Trophoblast cell (in vitro differentiated cells and primary cell): ENCODE measurements around the gene ABLIM2.
A peak's percentile ranks its signal among the peaks of the same experiment; 100 is the strongest.

Experiments used
- DNase-seq, 2 donors: peaks; one replicate each; pipeline ENCODE4 v3.0.0-alpha.2; 2016
- H2AFZ ChIP-seq: 2 replicates; pipeline ENCODE4 v1.6.1; 2013; ENCODE audit warnings: low read length, moderate library complexity, mild to moderate bottlenecking; ENCODE audit not compliant: insufficient read depth, poor library complexity
- H2AK5ac ChIP-seq: 2 replicates; pipeline ENCODE4 v1.6.1; 2013; ENCODE audit warnings: mild to moderate bottlenecking, low read length
- H2BK120ac ChIP-seq: 2 replicates; pipeline ENCODE4 v1.6.1; 2013; ENCODE audit warnings: low read length, mild to moderate bottlenecking, moderate library complexity; ENCODE audit not compliant: insufficient read depth, poor library complexity
- H2BK12ac ChIP-seq: 2 replicates; pipeline ENCODE4 v1.6.1; 2013; ENCODE audit warnings: mild to moderate bottlenecking, low read length, moderate library complexity
- H2BK5ac ChIP-seq: 2 replicates; pipeline ENCODE4 v1.6.1; 2013; ENCODE audit warnings: low read length, low read depth, moderate library complexity, mild to moderate bottlenecking; ENCODE audit not compliant: poor library complexity
- H3K14ac ChIP-seq: 2 replicates; pipeline ENCODE4 v1.6.1; 2013; ENCODE audit warnings: mild to moderate bottlenecking, low read length
- H3K18ac ChIP-seq: 2 replicates; pipeline ENCODE4 v1.6.1; 2013; ENCODE audit warnings: mild to moderate bottlenecking, low read length
- H3K23ac ChIP-seq: 2 replicates; pipeline ENCODE4 v1.6.1; 2013; ENCODE audit warnings: low read length
- H3K27ac ChIP-seq: 2 replicates; pipeline ENCODE4 v1.5.1; 2013; ENCODE audit warnings: low read depth, mild to moderate bottlenecking, inconsistent platforms, low read length, moderate library complexity
- H3K27me3 ChIP-seq: 2 replicates; pipeline ENCODE4 v1.6.1; 2013; ENCODE audit warnings: inconsistent platforms, mild to moderate bottlenecking, low read length, moderate library complexity; ENCODE audit not compliant: insufficient read depth
- H3K36me3 ChIP-seq, 2 experiments: 1 replicate in 1 of 2; 2 replicates in 1 of 2; pipeline ENCODE4 v1.6.1; 2013; ENCODE audit warnings: low read length in 2 of 2, mild to moderate bottlenecking in 2 of 2, moderate library complexity in 1 of 2; ENCODE audit not compliant: insufficient read depth in 2 of 2, control insufficient read depth in 1 of 2
- H3K4ac ChIP-seq: 2 replicates; pipeline ENCODE4 v1.6.1; 2013; ENCODE audit warnings: low read depth, mild to moderate bottlenecking, low read length, moderate library complexity
- H3K4me1 ChIP-seq, 2 experiments: 1 replicate in 1 of 2; 2 replicates in 1 of 2; pipeline ENCODE4 v1.6.1; 2013; ENCODE audit warnings: low read length in 2 of 2, mild to moderate bottlenecking in 2 of 2, moderate library complexity in 1 of 2; ENCODE audit not compliant: insufficient read depth in 2 of 2, control insufficient read depth in 1 of 2
- H3K4me2 ChIP-seq: 2 replicates; pipeline ENCODE4 v1.6.1; 2013; ENCODE audit warnings: inconsistent platforms, mild to moderate bottlenecking, low read length, moderate library complexity
- H3K4me3 ChIP-seq: 2 replicates; pipeline ENCODE4 v1.5.1; 2013; ENCODE audit warnings: mild to moderate bottlenecking, low read depth, low read length, inconsistent platforms
- H3K79me1 ChIP-seq: one replicate; pipeline ENCODE4 v1.6.1; 2013; ENCODE audit warnings: low read length
- H3K79me2 ChIP-seq: 2 replicates; pipeline ENCODE4 v1.6.1; 2013; ENCODE audit warnings: low read length, mild to moderate bottlenecking; ENCODE audit not compliant: control insufficient read depth, insufficient read depth, poor library complexity
- H3K9ac ChIP-seq: 2 replicates; pipeline ENCODE4 v1.6.1; 2013; ENCODE audit warnings: mild to moderate bottlenecking, low read length
- H3K9me3 ChIP-seq: 2 replicates; pipeline ENCODE4 v1.6.1; 2013; ENCODE audit warnings: low read depth, mild to moderate bottlenecking, control low read depth, inconsistent platforms, low read length; ENCODE audit not compliant: insufficient read depth
- H4K12ac ChIP-seq: 2 replicates; pipeline ENCODE4 v1.6.1; 2013; ENCODE audit warnings: low read depth, mild to moderate bottlenecking, low read length, moderate library complexity
- H4K8ac ChIP-seq: 2 replicates; pipeline ENCODE4 v1.6.1; 2013; ENCODE audit warnings: low read depth, mild to moderate bottlenecking, low read length, moderate library complexity
- H4K91ac ChIP-seq: one replicate; pipeline ENCODE4 v1.6.1; 2013; ENCODE audit warnings: low read depth, mild to moderate bottlenecking, low read length, moderate library complexity
- WGBS: extraction: QIAGEN DNeasy Blood & Tissue Kit; methylation state at CpG from one replicate; pipeline ENCODE4 v1.1.7; 2013; ENCODE audit warnings: missing lambda C conversion rate; ENCODE audit not compliant: insufficient read length, insufficient coverage; ENCODE audit errors: extremely low coverage; 5-methylcytosine and 5-hydroxymethylcytosine counted together

ABLIM2 gene

GRCh38 chr4:8179074-8179473, 20.5 kb upstream of the ABLIM2 start:
- Histone ChIP-seq H4K91ac (no peak overlapping the region), H3K4me3 (no peak overlapping the region), H2AK5ac (no peak overlapping the region), H2BK12ac (no peak overlapping the region), H3K4me2 (no peak overlapping the region), H3K79me2 (no peaks in the 10 kb centered on the region), H3K36me3 (no peaks in the 10 kb centered on the region), H3K9me3 (peaks cover 2% of the 10 kb centered on the region), H3K18ac (no peak overlapping the region), H3K27me3 (no peaks in the 10 kb centered on the region), H3K27ac (no peak overlapping the region), H2BK5ac (no peak overlapping the region), H4K12ac (no peak overlapping the region), H3K9ac (no peak overlapping the region), H3K4ac (no peak overlapping the region), H3K79me1 (no peaks in the 10 kb centered on the region), H3K14ac (no peak overlapping the region), H2BK120ac (no peak overlapping the region), H2AFZ (no peak overlapping the region), H3K23ac (no peak overlapping the region), H3K4me1 (peaks cover 8 to 14% of the 10 kb centered on the region in 2 experiments), H4K8ac (no peak overlapping the region)
- DNase-seq, result no peak
- WGBS, result no CpG with 5 or more reads among the region's 10 CpGs

DNA sequence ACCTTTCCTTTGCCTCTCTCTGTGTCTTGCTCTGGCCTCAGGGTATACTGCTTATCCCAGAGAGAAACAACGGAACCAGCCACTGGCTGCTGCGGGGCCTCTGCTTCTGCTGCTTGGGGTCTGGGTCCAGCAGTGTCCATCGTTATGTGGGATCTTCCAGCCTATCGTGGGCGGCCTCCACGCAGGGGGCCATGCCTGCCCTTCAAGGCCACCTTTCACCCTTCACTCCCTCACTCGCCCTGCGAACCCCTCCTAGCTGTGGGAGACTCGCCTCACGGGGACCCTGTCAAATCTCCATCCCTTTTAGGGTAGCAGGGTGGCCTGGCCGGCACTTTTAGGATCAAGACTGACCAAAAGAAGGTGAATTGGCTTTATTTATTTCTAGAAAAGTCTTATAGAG, 19.3 kb upstream of the ABLIM2 start:
- H3K14ac ChIP-seq, result no peak overlapping the region
- no peak overlapping the region for H2BK5ac ChIP-seq
- H2BK12ac ChIP-seq, result peak overlapping the region; percentile 22
- H3K79me1 ChIP-seq, result no peaks in the 10 kb centered on the region
- H2AK5ac ChIP-seq, result no peak overlapping the region
- no peaks in the 10 kb centered on the region for H3K79me2 ChIP-seq
- no peak overlapping the region for H3K27ac ChIP-seq
- no peaks in the 10 kb centered on the region for H3K36me3 ChIP-seq
- H3K4ac ChIP-seq, result no peak overlapping the region
- no peak overlapping the region for H3K18ac ChIP-seq
- H3K4me3 ChIP-seq, result no peak overlapping the region
- H4K8ac ChIP-seq, result no peak overlapping the region
- no peak overlapping the region for H2BK120ac ChIP-seq
- H3K9me3 ChIP-seq, result peaks cover 2% of the 10 kb centered on the region
- no peaks in the 10 kb centered on the region for H3K27me3 ChIP-seq
- DNase-seq, result no peak
- no peak overlapping the region for H3K4me2 ChIP-seq
- H4K91ac ChIP-seq, result no peak overlapping the region
- no peak overlapping the region for H4K12ac ChIP-seq
- peaks cover 5 to 11% of the 10 kb centered on the region in 2 experiments for H3K4me1 ChIP-seq
- no peak overlapping the region for H2AFZ ChIP-seq
- H3K23ac ChIP-seq, result no peak overlapping the region
- H3K9ac ChIP-seq, result no peak overlapping the region
- no CpG with 5 or more reads among the region's 11 CpGs for WGBS

- Histone ChIP-seq H3K9ac (no peak overlapping the region), H2AK5ac (no peak overlapping the region), H3K4me2 (no peak overlapping the region), H4K8ac (no peak overlapping the region), H3K23ac (no peak overlapping the region), H3K4me1 (peaks cover 5 to 11% of the 10 kb centered on the region in 2 experiments), H3K18ac (no peak overlapping the region), H2BK120ac (no peak overlapping the region), H4K91ac (no peak overlapping the region), H2BK12ac (peak overlapping the region; percentile 22), H4K12ac (no peak overlapping the region), H2AFZ (no peak overlapping the region), H3K9me3 (peaks cover 2% of the 10 kb centered on the region), H3K14ac (no peak overlapping the region), H2BK5ac (no peak overlapping the region), H3K4ac (no peak overlapping the region), H3K27ac (no peak overlapping the region), H3K79me1 (no peaks in the 10 kb centered on the region), H3K27me3 (no peaks in the 10 kb centered on the region), H3K36me3 (no peaks in the 10 kb centered on the region), H3K79me2 (no peaks in the 10 kb centered on the region), H3K4me3 (no peak overlapping the region)
- WGBS, result no CpG with 5 or more reads among the region's 6 CpGs
- no peak for DNase-seq
Measured at GRCh38 chr4:8177552-8177951, 18.9 kb upstream of the ABLIM2 start.

- H3K9me3 ChIP-seq, result peaks cover 2% of the 10 kb centered on the region
- H3K18ac ChIP-seq, result no peak overlapping the region
- no peak overlapping the region for H2AK5ac ChIP-seq
- peak overlapping the region; percentile 4 for H4K91ac ChIP-seq
- H3K27me3 ChIP-seq, result no peaks in the 10 kb centered on the region
- H3K4me3 ChIP-seq, result no peak overlapping the region
- no peaks in the 10 kb centered on the region for H3K79me1 ChIP-seq
- no peaks in the 10 kb centered on the region for H3K79me2 ChIP-seq
- H2BK5ac ChIP-seq, result no peak overlapping the region
- no peak overlapping the region for H3K9ac ChIP-seq
- no peak overlapping the region for H2AFZ ChIP-seq
- no CpG with 5 or more reads among the region's 17 CpGs for WGBS
- no peak overlapping the region for H2BK120ac ChIP-seq
- H3K4ac ChIP-seq, result no peak overlapping the region
- DNase-seq, result peak; percentile 26 to 66
- no peak overlapping the region for H2BK12ac ChIP-seq
- H3K27ac ChIP-seq, result no peak overlapping the region
- H4K12ac ChIP-seq, result no peak overlapping the region
- no peaks in the 10 kb centered on the region for H3K36me3 ChIP-seq
- no peak overlapping the region for H3K4me2 ChIP-seq
- H3K23ac ChIP-seq, result no peak overlapping the region
- H3K14ac ChIP-seq, result no peak overlapping the region
- H3K4me1 ChIP-seq, result peaks cover 0 to 6% of the 10 kb centered on the region in 2 experiments
- H4K8ac ChIP-seq, result no peak overlapping the region
Measured at GRCh38 chr4:8176547-8177399, 18.2 kb upstream of the ABLIM2 start.
